HCT116 (cell line): ENCODE results near the gene INPP5F. TPM values are rescaled to one million over a fixed set of nuclear protein-coding genes. Genes with fewer than 3 reads are reported as not detected.

ENCODE experiments used
- ATAC-seq: fragments of 200-7000 bp; cut with Tn5 transposase; 2 replicates; pipeline ENCODE4 v1.9.1; 2020; ENCODE audit warnings: mild to moderate bottlenecking, moderate library complexity
- BruUV-seq: library from RNA; stranded (reverse); fragments of 400-500 nt; replicated peaks from 2 replicates; lab custom pipeline; 2021; lab: Mats Ljungman, UMichigan
- CTCF ChIA-PET: fragments of 300-600 bp; sonication (Branson Sonifier 250); formaldehyde crosslinking; loops from one replicate; lab custom pipeline; 2021; ENCODE audit warnings: antibody characterized with exemption; lab: Charles Lee
- POLR2A ChIA-PET: fragments of 300-600, 350-600 bp; sonication (Branson Sonifier 250); formaldehyde crosslinking; loops from one replicate; lab custom pipeline; 2021; ENCODE audit warnings: antibody characterized with exemption; lab: Charles Lee
- RAD21 ChIA-PET, 2 experiments: fragments of 300-600 bp; sonication (Branson Sonifier 250); formaldehyde crosslinking; loops; one replicate each; lab custom pipeline; 2023; ENCODE audit warnings: low total read pairs in 2 of 2; ENCODE audit not compliant: uncharacterized antibody in 2 of 2, unreplicated experiment in 2 of 2, low non-redundant PET in 1 of 2; lab: Charles Lee
- DNase-seq: peaks from one replicate; pipeline ENCODE4 v3.0.0-alpha.2; 2010; ENCODE audit warnings: low read depth, low spot score
- H2AFZ ChIP-seq: fragments of 200-600 bp; shearing (Covaris generic), sonication (generic); 2 replicates; pipeline ENCODE4 v1.6.1; 2017; ENCODE audit warnings: low read depth, mixed run types, mixed read lengths, antibody characterized with exemption, low read length; ENCODE audit not compliant: poor library complexity, severe bottlenecking
- H3K27ac ChIP-seq: 2 replicates; pipeline ENCODE4 v1.5.1; 2012; ENCODE audit warnings: low read depth, low read length
- H3K27me3 ChIP-seq: fragments of 200-600 bp; sonication (generic); 2 replicates; pipeline ENCODE4 v1.6.1; 2016; ENCODE audit warnings: mixed run types, low read length, mixed read lengths; ENCODE audit not compliant: insufficient read depth
- H3K36me3 ChIP-seq, 2 experiments: fragments of 200-500 bp in 1 of 2; fragments of 200-600 bp in 1 of 2; sonication (Bioruptor generic) in 1 of 2; sonication (generic) in 1 of 2; 2 replicates each; pipeline versions ENCODE4 v1.5.1 to v1.6.1; 2014 to 2016; ENCODE audit warnings: low read length in 2 of 2, inconsistent platforms in 1 of 2, mixed read lengths in 1 of 2, mixed run types in 1 of 2; ENCODE audit not compliant: insufficient read depth in 2 of 2, control insufficient read depth in 1 of 2
- H3K4me1 ChIP-seq, 2 experiments: fragments of 200-600 bp in 1 of 2; sonication (generic) in 1 of 2; 2 replicates each; pipeline versions ENCODE4 v1.5.1 to v1.6.1; 2012 to 2017; ENCODE audit warnings: low read length in 2 of 2, inconsistent platforms in 1 of 2, mild to moderate bottlenecking in 1 of 2, mixed read lengths in 1 of 2, mixed run types in 1 of 2, moderate library complexity in 1 of 2; ENCODE audit not compliant: insufficient read depth in 2 of 2, control insufficient read depth in 1 of 2
- H3K4me2 ChIP-seq: fragments of 200-600 bp; sonication (generic); 2 replicates; pipeline ENCODE4 v1.6.1; 2017; ENCODE audit warnings: mixed run types, low read length, mixed read lengths
- H3K4me3 ChIP-seq, 2 experiments: fragments of 200-600 bp in 1 of 2; sonication (generic) in 1 of 2; replicated peaks in 1 of 2; 2 replicates each; pipeline ENCODE4 v1.5.1; 2011 to 2016; ENCODE audit warnings: low read length in 2 of 2, control low read depth in 1 of 2, low read depth in 1 of 2, mild to moderate bottlenecking in 1 of 2, mixed read lengths in 1 of 2, mixed run types in 1 of 2
- H3K79me2 ChIP-seq: fragments of 200-600 bp; sonication (generic); 2 replicates; pipeline ENCODE4 v1.6.1; 2017; ENCODE audit warnings: mild to moderate bottlenecking, mixed run types, low read length, moderate library complexity, mixed read lengths; ENCODE audit not compliant: insufficient read depth
- H3K9ac ChIP-seq: fragments of 200-600 bp; sonication (generic); 2 replicates; pipeline ENCODE4 v1.6.1; 2016; ENCODE audit warnings: low read length, mixed read lengths
- H3K9me2 ChIP-seq: fragments of 200-600 bp; sonication (generic), shearing (Covaris generic); 2 replicates; pipeline ENCODE4 v1.6.1; 2017; ENCODE audit warnings: mixed run types, mild to moderate bottlenecking, moderate library complexity; ENCODE audit not compliant: insufficient read depth
- H3K9me3 ChIP-seq, 2 experiments: fragments of 200-500 bp in 1 of 2; fragments of 200-600 bp in 1 of 2; sonication (Bioruptor generic) in 1 of 2; sonication (generic) in 1 of 2; 2 replicates each; pipeline ENCODE4 v1.6.1; 2014 to 2017; ENCODE audit warnings: low read length in 2 of 2, mixed read lengths in 2 of 2, inconsistent platforms in 1 of 2, low read depth in 1 of 2, mild to moderate bottlenecking in 1 of 2, mixed run types in 1 of 2, moderate library complexity in 1 of 2; ENCODE audit not compliant: control insufficient read depth in 1 of 2, insufficient read depth in 1 of 2
- H4K20me1 ChIP-seq: fragments of 200-600 bp; sonication (generic), shearing (Covaris generic); 2 replicates; pipeline ENCODE4 v1.6.1; 2017; ENCODE audit warnings: mixed run types, mild to moderate bottlenecking, moderate library complexity; ENCODE audit not compliant: insufficient read depth
- CBX3 ChIP-seq: IDR thresholded peaks from 2 replicates; pipeline ENCODE4 v1.6.1; 2012; ENCODE audit warnings: low read depth
- CEBPB ChIP-seq: IDR thresholded peaks from 2 replicates; pipeline ENCODE4 v1.6.1; 2012; ENCODE audit warnings: low read depth
- EGR1 ChIP-seq: IDR thresholded peaks from 2 replicates; pipeline ENCODE4 v1.6.1; 2012; ENCODE audit warnings: low read depth
- ELF1 ChIP-seq: IDR thresholded peaks from 2 replicates; pipeline ENCODE4 v1.6.1; 2012; ENCODE audit warnings: low read depth, borderline replicate concordance
- EZH2 ChIP-seq: fragments of 200-600 bp; sonication (generic); IDR thresholded peaks from 2 replicates; pipeline ENCODE4 v1.6.1; 2017; ENCODE audit warnings: antibody characterized with exemption, mixed run types
- JUND ChIP-seq: IDR thresholded peaks from 2 replicates; pipeline ENCODE4 v1.6.1; 2012
- POLR2A ChIP-seq: IDR thresholded peaks from 2 replicates; pipeline ENCODE4 v1.7.0; 2011; ENCODE audit warnings: borderline replicate concordance; ENCODE audit not compliant: insufficient read depth, insufficient read length; ENCODE audit errors: extremely low read depth
- POLR2AphosphoS5 ChIP-seq: IDR thresholded peaks from 2 replicates; pipeline ENCODE4 v1.6.1; 2011; ENCODE audit warnings: mild to moderate bottlenecking, low read depth, low read length, moderate library complexity
- SIN3A ChIP-seq: IDR thresholded peaks from 2 replicates; pipeline ENCODE4 v1.6.1; 2012; ENCODE audit warnings: low read depth
- SP1 ChIP-seq: IDR thresholded peaks from 2 replicates; pipeline ENCODE4 v1.6.1; 2012; ENCODE audit warnings: low read depth
- TCF7L2 ChIP-seq: IDR thresholded peaks from 2 replicates; pipeline ENCODE4 v1.7.0; 2011; ENCODE audit warnings: borderline replicate concordance, inconsistent platforms; ENCODE audit not compliant: insufficient read depth, insufficient read length; ENCODE audit errors: extremely low read depth
- ZFX ChIP-seq: fragments of 450-650 bp; IDR thresholded peaks from 2 replicates; pipeline ENCODE4 v1.6.1; 2017
- intact Hi-C: fragments of 100-400 bp; cut with micrococcal nuclease; formaldehyde crosslinking; loops from 2 replicates; pipeline ENCODE4 v1.10.0; 2022
- total RNA-seq: library from RNA; stranded (reverse); gene quantifications from one replicate; pipeline ENCODE4 v1.2.1, GENCODE V29; 2021; ENCODE audit not compliant: unreplicated experiment
- TF ChIP-seq, protein P1 (sequence below): IDR thresholded peaks from 2 replicates; pipeline ENCODE4 v1.6.1; 2011; ENCODE audit warnings: mild to moderate bottlenecking, low read length, moderate library complexity; ENCODE audit not compliant: insufficient replicate concordance; ENCODE audit errors: extremely low read depth
- TF ChIP-seq, protein P2 (sequence below): IDR thresholded peaks from 2 replicates; pipeline ENCODE4 v1.6.1; 2012
- TF ChIP-seq, protein P3 (sequence below): IDR thresholded peaks from 2 replicates; pipeline ENCODE4 v1.6.1; 2012
- TF ChIP-seq, protein P4 (sequence below), 3 experiments: fragments of 200-600 bp in 1 of 3; sonication (generic) in 1 of 3; IDR thresholded peaks in 2 of 3; conservative IDR thresholded peaks in 1 of 3; 2 replicates each; pipeline ENCODE4 v1.5.1; 2012 to 2017; ENCODE audit warnings: low read depth in 2 of 3, low read length in 2 of 3, antibody characterized with exemption in 1 of 3, borderline replicate concordance in 1 of 3, control low read depth in 1 of 3, mild to moderate bottlenecking in 1 of 3, mixed read lengths in 1 of 3, mixed run types in 1 of 3, moderate library complexity in 1 of 3; ENCODE audit not compliant: insufficient read depth in 1 of 3
- TF ChIP-seq, protein P5 (sequence below): IDR thresholded peaks from 2 replicates; pipeline ENCODE4 v1.6.1; 2012; ENCODE audit warnings: low read depth

Gene INPP5F
- total RNA-seq, 1 experiment from 2014 or later: 21.6 TPM

DNA sequence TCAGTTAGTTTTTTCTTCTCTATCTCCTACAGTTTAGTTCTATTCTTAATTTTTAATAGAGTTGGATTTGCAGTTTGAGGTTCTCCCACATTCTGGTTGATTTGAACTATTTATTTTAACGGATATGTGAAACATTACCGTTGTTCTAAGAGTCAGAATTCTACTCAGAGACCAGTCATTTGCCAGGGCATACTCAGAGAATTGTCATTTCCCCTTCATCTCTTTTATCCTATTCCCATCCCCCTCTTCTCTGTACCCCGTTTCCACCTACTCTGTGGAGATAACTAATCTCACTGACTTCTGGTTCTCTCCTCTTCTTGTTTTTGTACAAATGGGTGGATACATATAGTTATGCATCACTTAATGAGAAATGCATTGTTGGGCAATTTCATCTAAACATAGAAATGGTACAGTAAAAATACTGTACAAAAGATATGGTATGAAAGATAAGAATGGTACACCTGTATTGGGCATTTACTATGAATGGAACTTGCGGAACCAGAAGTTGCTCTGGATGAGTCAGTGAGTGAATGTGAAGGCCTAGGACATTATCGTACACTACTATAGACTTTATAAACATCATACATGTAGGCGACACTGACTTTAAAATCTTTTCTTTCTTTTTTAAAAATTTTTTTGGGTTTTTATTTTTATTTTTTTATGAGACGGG lies 53.1 kb downstream of the INPP5F start:
- no peaks in the 10 kb centered on the region for H3K9me2 ChIP-seq
- no peak overlapping the region for H3K4me2 ChIP-seq
- no peaks in the 10 kb centered on the region for H3K36me3 ChIP-seq
- TF ChIP-seq, protein P1, sequence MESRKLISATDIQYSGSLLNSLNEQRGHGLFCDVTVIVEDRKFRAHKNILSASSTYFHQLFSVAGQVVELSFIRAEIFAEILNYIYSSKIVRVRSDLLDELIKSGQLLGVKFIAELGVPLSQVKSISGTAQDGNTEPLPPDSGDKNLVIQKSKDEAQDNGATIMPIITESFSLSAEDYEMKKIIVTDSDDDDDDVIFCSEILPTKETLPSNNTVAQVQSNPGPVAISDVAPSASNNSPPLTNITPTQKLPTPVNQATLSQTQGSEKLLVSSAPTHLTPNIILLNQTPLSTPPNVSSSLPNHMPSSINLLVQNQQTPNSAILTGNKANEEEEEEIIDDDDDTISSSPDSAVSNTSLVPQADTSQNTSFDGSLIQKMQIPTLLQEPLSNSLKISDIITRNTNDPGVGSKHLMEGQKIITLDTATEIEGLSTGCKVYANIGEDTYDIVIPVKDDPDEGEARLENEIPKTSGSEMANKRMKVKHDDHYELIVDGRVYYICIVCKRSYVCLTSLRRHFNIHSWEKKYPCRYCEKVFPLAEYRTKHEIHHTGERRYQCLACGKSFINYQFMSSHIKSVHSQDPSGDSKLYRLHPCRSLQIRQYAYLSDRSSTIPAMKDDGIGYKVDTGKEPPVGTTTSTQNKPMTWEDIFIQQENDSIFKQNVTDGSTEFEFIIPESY: no peak
- TF ChIP-seq, protein P2, sequence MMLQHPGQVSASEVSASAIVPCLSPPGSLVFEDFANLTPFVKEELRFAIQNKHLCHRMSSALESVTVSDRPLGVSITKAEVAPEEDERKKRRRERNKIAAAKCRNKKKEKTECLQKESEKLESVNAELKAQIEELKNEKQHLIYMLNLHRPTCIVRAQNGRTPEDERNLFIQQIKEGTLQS: no peak
- TF ChIP-seq TCF7L2 (no peak), CEBPB (no peak), JUND (no peak), EGR1 (no peak), POLR2AphosphoS5 (no peak), CBX3 (no peak), EZH2 (no peak), ELF1 (no peak), SP1 (no peak), POLR2A (no peak), SIN3A (no peak), ZFX (no peak)
- TF ChIP-seq, protein P3, sequence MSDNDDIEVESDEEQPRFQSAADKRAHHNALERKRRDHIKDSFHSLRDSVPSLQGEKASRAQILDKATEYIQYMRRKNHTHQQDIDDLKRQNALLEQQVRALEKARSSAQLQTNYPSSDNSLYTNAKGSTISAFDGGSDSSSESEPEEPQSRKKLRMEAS: no peak
- TF ChIP-seq, protein P4, sequence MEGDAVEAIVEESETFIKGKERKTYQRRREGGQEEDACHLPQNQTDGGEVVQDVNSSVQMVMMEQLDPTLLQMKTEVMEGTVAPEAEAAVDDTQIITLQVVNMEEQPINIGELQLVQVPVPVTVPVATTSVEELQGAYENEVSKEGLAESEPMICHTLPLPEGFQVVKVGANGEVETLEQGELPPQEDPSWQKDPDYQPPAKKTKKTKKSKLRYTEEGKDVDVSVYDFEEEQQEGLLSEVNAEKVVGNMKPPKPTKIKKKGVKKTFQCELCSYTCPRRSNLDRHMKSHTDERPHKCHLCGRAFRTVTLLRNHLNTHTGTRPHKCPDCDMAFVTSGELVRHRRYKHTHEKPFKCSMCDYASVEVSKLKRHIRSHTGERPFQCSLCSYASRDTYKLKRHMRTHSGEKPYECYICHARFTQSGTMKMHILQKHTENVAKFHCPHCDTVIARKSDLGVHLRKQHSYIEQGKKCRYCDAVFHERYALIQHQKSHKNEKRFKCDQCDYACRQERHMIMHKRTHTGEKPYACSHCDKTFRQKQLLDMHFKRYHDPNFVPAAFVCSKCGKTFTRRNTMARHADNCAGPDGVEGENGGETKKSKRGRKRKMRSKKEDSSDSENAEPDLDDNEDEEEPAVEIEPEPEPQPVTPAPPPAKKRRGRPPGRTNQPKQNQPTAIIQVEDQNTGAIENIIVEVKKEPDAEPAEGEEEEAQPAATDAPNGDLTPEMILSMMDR (IDR thresholded peaks at IDR 0.05 in 2 of 3, conservative IDR thresholded peaks at IDR 0.05 in 1 of 3; ENCODE audit: borderline replicate concordance in 1 of 3, insufficient read depth in 1 of 3, low read depth in 2 of 3, low read length in 2 of 3): no peak
- TF ChIP-seq, protein P5, sequence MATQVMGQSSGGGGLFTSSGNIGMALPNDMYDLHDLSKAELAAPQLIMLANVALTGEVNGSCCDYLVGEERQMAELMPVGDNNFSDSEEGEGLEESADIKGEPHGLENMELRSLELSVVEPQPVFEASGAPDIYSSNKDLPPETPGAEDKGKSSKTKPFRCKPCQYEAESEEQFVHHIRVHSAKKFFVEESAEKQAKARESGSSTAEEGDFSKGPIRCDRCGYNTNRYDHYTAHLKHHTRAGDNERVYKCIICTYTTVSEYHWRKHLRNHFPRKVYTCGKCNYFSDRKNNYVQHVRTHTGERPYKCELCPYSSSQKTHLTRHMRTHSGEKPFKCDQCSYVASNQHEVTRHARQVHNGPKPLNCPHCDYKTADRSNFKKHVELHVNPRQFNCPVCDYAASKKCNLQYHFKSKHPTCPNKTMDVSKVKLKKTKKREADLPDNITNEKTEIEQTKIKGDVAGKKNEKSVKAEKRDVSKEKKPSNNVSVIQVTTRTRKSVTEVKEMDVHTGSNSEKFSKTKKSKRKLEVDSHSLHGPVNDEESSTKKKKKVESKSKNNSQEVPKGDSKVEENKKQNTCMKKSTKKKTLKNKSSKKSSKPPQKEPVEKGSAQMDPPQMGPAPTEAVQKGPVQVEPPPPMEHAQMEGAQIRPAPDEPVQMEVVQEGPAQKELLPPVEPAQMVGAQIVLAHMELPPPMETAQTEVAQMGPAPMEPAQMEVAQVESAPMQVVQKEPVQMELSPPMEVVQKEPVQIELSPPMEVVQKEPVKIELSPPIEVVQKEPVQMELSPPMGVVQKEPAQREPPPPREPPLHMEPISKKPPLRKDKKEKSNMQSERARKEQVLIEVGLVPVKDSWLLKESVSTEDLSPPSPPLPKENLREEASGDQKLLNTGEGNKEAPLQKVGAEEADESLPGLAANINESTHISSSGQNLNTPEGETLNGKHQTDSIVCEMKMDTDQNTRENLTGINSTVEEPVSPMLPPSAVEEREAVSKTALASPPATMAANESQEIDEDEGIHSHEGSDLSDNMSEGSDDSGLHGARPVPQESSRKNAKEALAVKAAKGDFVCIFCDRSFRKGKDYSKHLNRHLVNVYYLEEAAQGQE: no peak
- no peaks in the 10 kb centered on the region for H3K27me3 ChIP-seq
- POLR2A ChIA-PET: no interaction called here
- H3K27ac ChIP-seq: no peak overlapping the region
- ATAC-seq: no peak
- RAD21 ChIA-PET: no interaction called here
- no peaks in the 10 kb centered on the region for H3K9me3 ChIP-seq
- H4K20me1 ChIP-seq: no peaks in the 10 kb centered on the region
- intact Hi-C loops: no loop called here
- H3K9ac ChIP-seq: no peak overlapping the region
- H3K4me3 ChIP-seq: no peak overlapping the region
- no peak for DNase-seq
- no peak overlapping the region for H2AFZ ChIP-seq
- CTCF ChIA-PET: no interaction called here
- no peaks in the 10 kb centered on the region for H3K4me1 ChIP-seq
- no TSS peak for BruUV-seq
- H3K79me2 ChIP-seq: no peaks in the 10 kb centered on the region
